ENCODE data around the gene MXD4. TPM values are rescaled to one million over a fixed set of nuclear protein-coding genes. Genes with fewer than 3 reads are reported as not detected.
"Not testable (repeated sequence)": the region's sequence is repeated elsewhere in the genome, so short reads cannot be mapped to it uniquely, and the experiment has no call there.

The MXD4 gene
- total RNA-seq, 6 experiments from 2014 or later, result 56.5 to 81.8 (median 60.3) TPM

- no peaks in the 10 kb centered on the region for H3K9me3 Mint-ChIP-seq
- TF ChIP-seq CTCF (IDR thresholded peaks at IDR 0.05), result no peak
- H3K27ac Mint-ChIP-seq, result no peak overlapping the region
- no peak for DNase-seq
- no peak overlapping the region for H3K4me3 Mint-ChIP-seq
- H3K36me3 Mint-ChIP-seq (ENCODE audit: low read depth), result no peaks in the 10 kb centered on the region
- 0 out of 2 replicates have a peak, but pooled peaks cover 7% of the 10 kb centered on the region for H3K4me1 Mint-ChIP-seq (ENCODE audit: low read depth)
- H3K27me3 Mint-ChIP-seq (ENCODE audit: insufficient read depth), result peaks cover 18% of the 10 kb centered on the region
These were observed 13.8 kb upstream of the MXD4 start for GRCh38 chr4:2275546-2276251.

- H3K4me1 Mint-ChIP-seq (ENCODE audit: low read depth); H3K4me3 Mint-ChIP-seq; DNase-seq; H3K9me3 Mint-ChIP-seq; H3K36me3 Mint-ChIP-seq (ENCODE audit: low read depth); H3K27ac Mint-ChIP-seq: not testable (repeated sequence)
- H3K27me3 Mint-ChIP-seq (ENCODE audit: insufficient read depth), result peaks cover 16% of the 10 kb centered on the region
These were observed 13.1 kb upstream of the MXD4 start for GRCh38 chr4:2275044-2275397.

- Mint-ChIP-seq H3K4me1 (ENCODE audit: low read depth) (0 out of 2 replicates have a peak, but pooled peaks cover 7% of the 10 kb centered on the region), H3K4me3 (no peak overlapping the region), H3K36me3 (ENCODE audit: low read depth) (no peaks in the 10 kb centered on the region), H3K27me3 (ENCODE audit: insufficient read depth) (peaks cover 16% of the 10 kb centered on the region), H3K9me3 (no peaks in the 10 kb centered on the region), H3K27ac (no peak overlapping the region)
- TF ChIP-seq CTCF (IDR thresholded peaks at IDR 0.05), result no peak
- no peak for DNase-seq
These were observed 12.6 kb upstream of the MXD4 start for GRCh38 chr4:2274320-2275043.

- 0 out of 2 replicates have a peak, but pooled peaks cover 7% of the 10 kb centered on the region for H3K4me1 Mint-ChIP-seq (ENCODE audit: low read depth)
- no peak for TF ChIP-seq CTCF (IDR thresholded peaks at IDR 0.05)
- H3K27ac Mint-ChIP-seq, result no peak overlapping the region
- no peaks in the 10 kb centered on the region for H3K9me3 Mint-ChIP-seq
- no peak for DNase-seq
- H3K27me3 Mint-ChIP-seq (ENCODE audit: insufficient read depth), result peaks cover 16% of the 10 kb centered on the region
- H3K4me3 Mint-ChIP-seq, result no peak overlapping the region
- no peaks in the 10 kb centered on the region for H3K36me3 Mint-ChIP-seq (ENCODE audit: low read depth)
These were observed 11.9 kb upstream of the MXD4 start for GRCh38 chr4:2273657-2274319.

- Mint-ChIP-seq H3K9me3 (no peaks in the 10 kb centered on the region), H3K36me3 (ENCODE audit: low read depth) (no peaks in the 10 kb centered on the region), H3K4me3 (no peak overlapping the region), H3K27ac (no peak overlapping the region), H3K4me1 (ENCODE audit: low read depth) (0 out of 2 replicates have a peak, but pooled peaks cover 7% of the 10 kb centered on the region), H3K27me3 (ENCODE audit: insufficient read depth) (peaks cover 16% of the 10 kb centered on the region)
- DNase-seq, result no peak
- no peak for TF ChIP-seq CTCF (IDR thresholded peaks at IDR 0.05)
These were observed 11.3 kb upstream of the MXD4 start for GRCh38 chr4:2273221-2273620.

GRCh38 chr4:2272828-2273120 is 10.9 kb upstream of the MXD4 start:
- no peak overlapping the region for H3K27ac Mint-ChIP-seq
- no peak for TF ChIP-seq CTCF (IDR thresholded peaks at IDR 0.05)
- DNase-seq, result no peak
- H3K36me3 Mint-ChIP-seq (ENCODE audit: low read depth), result no peaks in the 10 kb centered on the region
- H3K27me3 Mint-ChIP-seq (ENCODE audit: insufficient read depth), result peaks cover 16% of the 10 kb centered on the region
- H3K4me1 Mint-ChIP-seq (ENCODE audit: low read depth), result 0 out of 2 replicates have a peak, but pooled peaks cover 4% of the 10 kb centered on the region
- no peak overlapping the region for H3K4me3 Mint-ChIP-seq
- H3K9me3 Mint-ChIP-seq, result no peaks in the 10 kb centered on the region

All from HFFc6 (cell line).